RPMI7951 (cell line): Measurements from ENCODE around the gene GAB1. TPM values are rescaled to one million over a fixed set of nuclear protein-coding genes. Genes with fewer than 3 reads are reported as not detected.

Experiments used
- DNase-seq: peaks from one replicate; pipeline ENCODE4 v3.0.0-alpha.2; 2012; ENCODE audit warnings: low read depth
- total RNA-seq: library from RNA; depleted of rRNA; stranded (reverse); fragments of >200 nt; shearing (Covaris generic); gene quantifications from 2 replicates; pipeline ENCODE4 v1.2.3, GENCODE V29; 2014; rRNA removed

GAB1 gene
- 6.2 and 11.5 TPM in 2 replicates for total RNA-seq

- peak; percentile 83 for DNase-seq
Observed at GRCh38 chr4:143336781-143337599, at the start of gene GAB1. GAB1 (plus strand) TSS chr4:143336876; CDS start chr4:143337189, 313 bp downstream.

- no peak for DNase-seq
Observed at GRCh38 chr4:143287572-143287923, 49.1 kb upstream of the GAB1 start.

GRCh38 chr4:143288171-143288570, 48.5 kb upstream of the GAB1 start:
- DNase-seq, result no peak

GRCh38 chr4:143289370-143289769, 47.3 kb upstream of the GAB1 start:
- DNase-seq, result no peak

GRCh38 chr4:143291314-143291713, 45.4 kb upstream of the GAB1 start:
- DNase-seq, result no peak

GRCh38 chr4:143292858-143293257, 43.8 kb upstream of the GAB1 start:
- no peak for DNase-seq

- peak; percentile 21 for DNase-seq
Observed at GRCh38 chr4:143294310-143294709, 42.4 kb upstream of the GAB1 start.

GRCh38 chr4:143294710-143295275, 41.9 kb upstream of the GAB1 start:
- no peak for DNase-seq

- no peak for DNase-seq
Observed at GRCh38 chr4:143296397-143297067, 40.1 kb upstream of the GAB1 start.

- DNase-seq, result no peak
Observed at GRCh38 chr4:143300860-143301259, 35.8 kb upstream of the GAB1 start.

GRCh38 chr4:143302536-143302935, 34.1 kb upstream of the GAB1 start:
- no peak for DNase-seq

GRCh38 chr4:143306788-143307187, 29.9 kb upstream of the GAB1 start:
- DNase-seq, result no peak

GRCh38 chr4:143307531-143307930, 29.1 kb upstream of the GAB1 start:
- DNase-seq, result no peak

- DNase-seq, result no peak
Observed at GRCh38 chr4:143308377-143308776, 28.3 kb upstream of the GAB1 start.

GRCh38 chr4:143311924-143312323, 24.8 kb upstream of the GAB1 start:
- no peak for DNase-seq

GRCh38 chr4:143313521-143313920, 23.2 kb upstream of the GAB1 start:
- DNase-seq, result no peak

GRCh38 chr4:143313996-143314395, 22.7 kb upstream of the GAB1 start:
- no peak for DNase-seq

GRCh38 chr4:143320113-143320512, 16.6 kb upstream of the GAB1 start:
- DNase-seq, result no peak

- no peak for DNase-seq
Observed at GRCh38 chr4:143326735-143327134, 9.9 kb upstream of the GAB1 start.

- DNase-seq, result no peak
Observed at GRCh38 chr4:143329985-143330384, 6.7 kb upstream of the GAB1 start.

GRCh38 chr4:143335979-143336780, 496 bp upstream of the GAB1 start:
- peak; percentile 85 for DNase-seq
